Measurements from ENCODE around the gene SDR39U1.

The SDR39U1 gene

GRCh38 chr14:24428628-24429394, 13.8 kb downstream of the SDR39U1 start:
- no peak for TF ChIP-seq CTCF (IDR thresholded peaks at IDR 0.05; ENCODE audit: low read depth, low read length)
- H3K4me3 ChIP-seq (ENCODE audit: low read depth, low read length) = no peak overlapping the region
- in situ Hi-C loops (cut with HindIII; ENCODE audit: low sequenced_read_pairs) = no loop called here
- DNase-seq (ENCODE audit: low read depth, low spot score) = no peak

DNA sequence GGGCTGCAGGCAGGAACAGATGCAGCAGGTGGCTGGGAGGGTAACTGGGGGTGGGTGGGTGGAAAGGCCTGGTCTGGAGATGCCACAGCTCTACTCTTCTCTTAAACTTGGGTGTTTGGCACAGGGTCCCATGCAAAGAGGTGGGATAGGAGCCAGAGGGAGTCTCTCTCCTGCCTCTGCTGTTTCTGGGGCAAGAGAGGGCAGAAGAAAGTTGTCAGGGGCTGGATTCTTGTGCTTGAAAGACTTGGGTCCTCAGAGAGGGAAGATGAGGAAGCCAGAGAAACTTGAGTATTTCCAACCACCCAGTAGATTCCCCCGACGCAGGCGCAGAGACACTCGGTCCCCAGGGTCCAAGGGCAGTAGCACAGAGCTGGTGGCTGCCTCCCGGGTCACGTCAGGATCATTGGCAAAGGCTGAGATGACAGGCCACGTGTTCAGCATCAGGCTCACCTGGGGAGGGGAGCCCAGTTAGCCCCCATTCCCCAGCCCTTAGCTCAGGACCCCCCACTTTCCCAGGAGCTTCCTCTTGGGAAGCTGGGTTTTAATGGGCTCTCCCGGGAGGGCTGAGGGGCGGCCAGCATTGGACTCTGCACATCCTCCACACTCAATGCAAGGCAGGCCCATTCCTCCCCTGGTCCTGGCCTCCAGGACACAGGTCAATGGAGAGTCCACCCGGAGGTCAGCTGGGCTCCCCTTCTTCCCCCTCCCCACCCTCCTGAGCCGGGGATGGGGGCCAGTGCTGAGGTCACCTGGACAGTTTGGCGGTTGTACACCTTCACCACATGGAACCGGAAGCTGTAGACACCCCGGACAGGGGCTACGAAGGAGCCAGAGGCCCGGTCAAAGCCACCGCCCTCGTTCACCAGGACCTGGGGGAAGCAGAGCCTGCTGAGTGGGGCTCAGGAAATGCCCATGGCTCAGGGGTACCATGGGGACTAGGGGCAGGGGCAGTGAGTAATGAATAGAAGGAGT, 14.8 kb downstream of the SDR39U1 start:
- DNase-seq (ENCODE audit: low read depth, low spot score) = no peak
- no peak overlapping the region for H3K4me3 ChIP-seq (ENCODE audit: low read depth, low read length)
- TF ChIP-seq CTCF (IDR thresholded peaks at IDR 0.05; ENCODE audit: low read depth, low read length) = no peak
- in situ Hi-C loops (cut with HindIII; ENCODE audit: low sequenced_read_pairs) = no loop called here

DNA sequence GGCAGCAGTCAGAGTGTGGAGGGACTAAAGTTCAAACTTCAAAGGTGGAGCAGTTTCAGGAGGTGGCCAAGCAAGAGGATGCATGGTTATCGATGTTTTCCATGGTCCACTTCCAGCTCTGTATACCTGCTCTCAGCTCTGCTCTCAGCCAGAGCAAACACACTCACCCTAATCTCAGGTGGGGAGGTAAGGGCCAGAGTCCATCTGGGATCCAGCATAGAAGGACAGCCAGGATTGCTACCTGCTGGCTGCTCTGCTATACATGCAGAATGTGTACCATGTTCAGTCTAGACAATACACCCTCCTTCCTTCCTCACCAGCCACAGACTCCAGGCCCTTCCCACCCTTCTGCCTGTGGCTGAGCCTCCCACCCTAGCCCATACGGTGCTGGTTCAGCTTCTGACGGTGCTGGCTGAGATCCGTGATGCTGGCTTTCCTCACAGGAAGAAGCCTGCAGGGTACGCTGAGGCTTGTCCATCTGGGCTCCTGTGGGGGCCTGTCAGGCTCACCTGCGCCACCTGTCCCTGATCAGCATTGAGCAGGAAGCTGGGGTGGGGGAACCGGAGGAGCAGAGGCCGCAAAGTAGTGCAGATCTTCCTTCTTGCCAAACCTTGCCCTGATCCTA, 15.6 kb downstream of the SDR39U1 start:
- no peak overlapping the region for H3K4me3 ChIP-seq (ENCODE audit: low read depth, low read length)
- no peak for TF ChIP-seq CTCF (IDR thresholded peaks at IDR 0.05; ENCODE audit: low read depth, low read length)
- in situ Hi-C loops (cut with HindIII; ENCODE audit: low sequenced_read_pairs) = no loop called here
- no peak for DNase-seq (ENCODE audit: low read depth, low spot score)

DNA sequence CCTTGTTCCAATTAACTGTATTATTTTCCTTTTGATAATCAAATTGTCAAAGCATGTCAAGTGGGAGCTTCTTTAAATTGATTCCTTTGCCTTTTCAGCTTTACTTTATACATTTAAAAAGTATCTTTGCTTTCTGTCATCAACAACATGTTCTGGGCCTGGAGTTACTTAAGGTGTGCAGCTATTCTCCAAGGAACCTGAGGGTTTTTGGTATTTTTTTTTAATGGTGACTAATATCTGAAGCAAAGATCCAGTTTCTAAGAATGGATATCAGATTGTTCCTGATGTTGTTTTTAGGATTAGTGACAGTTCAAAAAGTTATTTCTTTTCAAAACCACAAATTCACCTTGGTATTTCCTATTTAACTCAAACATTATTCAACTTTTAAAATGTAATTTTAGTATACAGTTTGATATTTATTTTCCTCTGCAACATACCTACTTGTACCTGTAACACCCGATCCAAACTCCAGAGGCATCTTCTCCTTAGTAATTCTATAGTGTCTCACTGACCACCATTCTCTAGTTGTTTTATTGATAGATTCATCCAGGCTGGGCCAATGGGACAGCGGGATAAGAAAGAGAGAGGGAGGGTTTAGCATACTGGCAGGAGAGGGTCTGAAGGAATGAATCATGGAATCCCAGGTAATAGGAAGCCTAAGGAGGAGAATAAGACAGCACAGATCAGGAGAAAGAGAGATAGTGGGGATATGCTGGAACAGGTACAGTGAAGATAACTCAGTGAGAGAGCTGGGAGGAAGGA, 16.2 kb downstream of the SDR39U1 start:
- H3K4me3 ChIP-seq (ENCODE audit: low read depth, low read length) = no peak overlapping the region
- no peak for TF ChIP-seq CTCF (IDR thresholded peaks at IDR 0.05; ENCODE audit: low read depth, low read length)
- in situ Hi-C loops (cut with HindIII; ENCODE audit: low sequenced_read_pairs) = no loop called here
- DNase-seq (ENCODE audit: low read depth, low spot score) = no peak

DNA sequence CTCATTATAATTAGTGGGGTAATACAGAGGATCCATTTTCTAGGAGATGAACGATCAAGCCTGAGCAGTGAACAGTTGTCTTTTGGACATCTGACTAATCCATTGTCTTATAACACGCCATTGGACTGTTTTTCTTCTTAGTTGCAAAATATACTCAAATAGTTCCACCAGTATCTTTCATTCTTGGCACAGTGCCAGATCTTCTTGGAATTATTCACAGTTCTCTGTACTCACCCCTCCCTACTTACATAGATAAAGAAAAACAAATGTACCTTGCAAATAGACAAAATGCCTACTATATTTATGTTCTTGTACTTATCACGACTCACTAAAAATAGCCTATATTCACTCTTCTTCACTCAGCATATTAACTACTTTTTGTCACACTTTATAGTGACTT, 16.9 kb downstream of the SDR39U1 start:
- in situ Hi-C loops (cut with HindIII; ENCODE audit: low sequenced_read_pairs) = no loop called here
- TF ChIP-seq CTCF (IDR thresholded peaks at IDR 0.05; ENCODE audit: low read depth, low read length) = no peak
- DNase-seq (ENCODE audit: low read depth, low spot score) = peak; percentile 74
- H3K4me3 ChIP-seq (ENCODE audit: low read depth, low read length) = no peak overlapping the region

Measured in astrocyte of the spinal cord (primary cell).